Endothelial cell (in vitro differentiated cells): ENCODE data around the gene NHEJ1. TPM values are rescaled to one million over a fixed set of nuclear protein-coding genes. Genes with fewer than 3 reads are reported as not detected.

ENCODE experiments used
- DNase-seq: peaks from one replicate; pipeline ENCODE4 v3.0.0; 2021; ENCODE audit warnings: low spot score
- H3K27ac Mint-ChIP-seq: one replicate; pipeline ENCODE4 v1.8.0; 2021; ENCODE audit warnings: mixed read lengths, inconsistent platforms; ENCODE audit not compliant: unreplicated experiment
- H3K27me3 Mint-ChIP-seq: one replicate; pipeline ENCODE4 v1.8.0; 2021; ENCODE audit warnings: mild to moderate bottlenecking, moderate library complexity, mixed read lengths, inconsistent platforms; ENCODE audit not compliant: unreplicated experiment
- H3K36me3 Mint-ChIP-seq: one replicate; pipeline ENCODE4 v1.8.0; 2021; ENCODE audit warnings: mild to moderate bottlenecking, low read depth, mixed read lengths, inconsistent platforms; ENCODE audit not compliant: unreplicated experiment
- H3K4me1 Mint-ChIP-seq: one replicate; pipeline ENCODE4 v1.8.0; 2021; ENCODE audit warnings: mild to moderate bottlenecking, mixed read lengths, inconsistent platforms; ENCODE audit not compliant: unreplicated experiment
- H3K4me3 Mint-ChIP-seq: one replicate; pipeline ENCODE4 v1.8.0; 2021; ENCODE audit warnings: mild to moderate bottlenecking, mixed read lengths, inconsistent platforms; ENCODE audit not compliant: unreplicated experiment
- H3K9me3 Mint-ChIP-seq: one replicate; pipeline ENCODE4 v1.8.0; 2021; ENCODE audit warnings: mixed read lengths, inconsistent platforms; ENCODE audit not compliant: unreplicated experiment
- total RNA-seq: library from RNA; stranded (reverse); fragmentation: NEBNext Ultra II Directional; extraction: Animal tissue kit (Norgen Biotek cat#: 25700); gene quantifications from one replicate; pipeline ENCODE4 v1.2.1, GENCODE V29; 2021; ENCODE audit not compliant: unreplicated experiment
- TF ChIP-seq, protein P1 (sequence below): fragments of 200-600 bp; sonication (generic); IDR thresholded peaks from one replicate; pipeline ENCODE4 v1.5.0; 2021; ENCODE audit warnings: antibody characterized with exemption; ENCODE audit not compliant: unreplicated experiment

Gene NHEJ1
- total RNA-seq, 1 donor from 2014 or later = 11.1 TPM

DNA sequence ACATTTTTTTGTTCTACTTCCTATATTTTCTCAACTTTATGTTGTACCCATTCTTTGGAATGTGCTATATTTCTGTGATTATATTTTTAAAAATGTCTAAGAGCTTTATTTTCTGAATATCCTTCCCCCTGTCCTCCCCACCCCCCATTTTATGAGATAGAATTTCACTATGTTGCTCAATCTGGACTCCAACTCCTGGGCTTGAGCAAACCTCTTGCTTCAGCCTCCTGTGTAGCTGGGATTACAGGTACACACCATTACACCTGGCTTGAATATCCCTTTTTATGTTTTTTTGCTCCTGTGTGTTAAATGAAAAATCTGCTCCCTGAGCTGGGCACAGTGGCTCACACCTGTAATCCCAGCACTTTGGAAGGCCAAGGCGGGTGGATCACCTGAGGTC is 36.8 kb upstream of the NHEJ1 start:
- Mint-ChIP-seq H3K36me3 (no peaks in the 10 kb centered on the region), H3K27ac (no peak overlapping the region), H3K9me3 (no peaks in the 10 kb centered on the region), H3K4me3 (no peak overlapping the region), H3K27me3 (peaks cover 1% of the 10 kb centered on the region), H3K4me1 (peaks cover 5% of the 10 kb centered on the region)
- TF ChIP-seq, protein P1, sequence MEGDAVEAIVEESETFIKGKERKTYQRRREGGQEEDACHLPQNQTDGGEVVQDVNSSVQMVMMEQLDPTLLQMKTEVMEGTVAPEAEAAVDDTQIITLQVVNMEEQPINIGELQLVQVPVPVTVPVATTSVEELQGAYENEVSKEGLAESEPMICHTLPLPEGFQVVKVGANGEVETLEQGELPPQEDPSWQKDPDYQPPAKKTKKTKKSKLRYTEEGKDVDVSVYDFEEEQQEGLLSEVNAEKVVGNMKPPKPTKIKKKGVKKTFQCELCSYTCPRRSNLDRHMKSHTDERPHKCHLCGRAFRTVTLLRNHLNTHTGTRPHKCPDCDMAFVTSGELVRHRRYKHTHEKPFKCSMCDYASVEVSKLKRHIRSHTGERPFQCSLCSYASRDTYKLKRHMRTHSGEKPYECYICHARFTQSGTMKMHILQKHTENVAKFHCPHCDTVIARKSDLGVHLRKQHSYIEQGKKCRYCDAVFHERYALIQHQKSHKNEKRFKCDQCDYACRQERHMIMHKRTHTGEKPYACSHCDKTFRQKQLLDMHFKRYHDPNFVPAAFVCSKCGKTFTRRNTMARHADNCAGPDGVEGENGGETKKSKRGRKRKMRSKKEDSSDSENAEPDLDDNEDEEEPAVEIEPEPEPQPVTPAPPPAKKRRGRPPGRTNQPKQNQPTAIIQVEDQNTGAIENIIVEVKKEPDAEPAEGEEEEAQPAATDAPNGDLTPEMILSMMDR = no peak
- DNase-seq = no peak

GRCh38 chr2:219186754-219187456 is 26.3 kb upstream of the NHEJ1 start:
- Mint-ChIP-seq H3K9me3 (no peaks in the 10 kb centered on the region), H3K4me1 (peaks cover 5% of the 10 kb centered on the region), H3K4me3 (no peak overlapping the region), H3K27me3 (peaks cover 4% of the 10 kb centered on the region), H3K27ac (no peak overlapping the region), H3K36me3 (peaks cover 12% of the 10 kb centered on the region)
- DNase-seq = no peak
- TF ChIP-seq, protein P1 = no peak

- Mint-ChIP-seq H3K27me3 (peaks cover 7% of the 10 kb centered on the region), H3K27ac (no peak overlapping the region), H3K4me3 (no peak overlapping the region), H3K9me3 (no peaks in the 10 kb centered on the region), H3K36me3 (peaks cover 30% of the 10 kb centered on the region), H3K4me1 (peaks cover 20% of the 10 kb centered on the region)
- TF ChIP-seq, protein P1 = no peak
- no peak for DNase-seq
Measured at GRCh38 chr2:219184121-219184520, 23.5 kb upstream of the NHEJ1 start.

DNA sequence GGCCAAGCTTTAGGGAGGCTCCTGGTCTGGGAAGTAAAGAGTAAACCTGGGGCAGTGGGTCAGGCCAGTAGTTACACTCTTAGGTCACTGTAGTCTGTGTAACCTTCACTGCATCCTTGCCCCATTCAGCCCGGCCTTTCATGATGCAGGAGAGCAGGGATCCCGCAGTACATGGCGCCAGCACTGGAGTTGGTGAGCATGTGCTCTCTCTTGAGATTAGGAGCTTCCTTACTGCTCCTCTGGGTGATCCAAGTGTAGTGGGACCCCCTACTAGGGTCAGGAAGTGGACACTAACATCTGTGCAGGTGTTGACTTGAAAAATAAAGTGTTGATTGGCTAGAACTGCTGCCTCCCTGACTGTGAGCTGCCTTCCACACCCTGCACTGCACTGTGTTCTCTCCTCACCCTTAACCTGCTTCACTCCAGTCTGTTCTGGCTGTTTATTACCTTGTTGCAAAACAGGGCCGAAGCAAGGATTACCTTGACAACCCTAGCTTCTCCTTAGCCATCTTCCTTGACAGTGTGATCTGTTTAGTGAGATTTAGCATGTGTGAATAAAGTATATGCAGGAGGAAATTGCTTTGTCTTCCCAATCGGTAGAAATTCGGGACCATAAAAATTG is 22.6 kb upstream of the NHEJ1 start:
- Mint-ChIP-seq H3K27ac (peak overlapping the region; percentile 67), H3K4me3 (peak overlapping the region; percentile 77), H3K36me3 (peaks cover 34% of the 10 kb centered on the region), H3K4me1 (peaks cover 26% of the 10 kb centered on the region), H3K9me3 (no peaks in the 10 kb centered on the region), H3K27me3 (peaks cover 13% of the 10 kb centered on the region)
- TF ChIP-seq, protein P1 = no peak
- no peak for DNase-seq
